ENCODE results near the gene SZT2.

GRCh38 chr1:43366601-43367025 lies 23.1 kb upstream of the SZT2 start:
- TF ChIP-seq CTCF (IDR thresholded peaks at IDR 0.05; ENCODE audit: low read depth, low read length) (no peak), EZH2phosphoT487 (IDR thresholded peaks at IDR 0.05; ENCODE audit: low read depth) (no peak)

Measured in OCI-LY3 (cell line).